ENCODE results near the gene UBL5. TPM values are rescaled to one million over a fixed set of nuclear protein-coding genes. Genes with fewer than 3 reads are reported as not detected.
"Not testable (repeated sequence)": the region's sequence is repeated elsewhere in the genome, so short reads cannot be mapped to it uniquely, and the experiment has no call there.

Gene UBL5
- total RNA-seq (2014; rRNA removed; shearing (Covaris generic)), result 634 and 688 TPM in 2 replicates

DNA sequence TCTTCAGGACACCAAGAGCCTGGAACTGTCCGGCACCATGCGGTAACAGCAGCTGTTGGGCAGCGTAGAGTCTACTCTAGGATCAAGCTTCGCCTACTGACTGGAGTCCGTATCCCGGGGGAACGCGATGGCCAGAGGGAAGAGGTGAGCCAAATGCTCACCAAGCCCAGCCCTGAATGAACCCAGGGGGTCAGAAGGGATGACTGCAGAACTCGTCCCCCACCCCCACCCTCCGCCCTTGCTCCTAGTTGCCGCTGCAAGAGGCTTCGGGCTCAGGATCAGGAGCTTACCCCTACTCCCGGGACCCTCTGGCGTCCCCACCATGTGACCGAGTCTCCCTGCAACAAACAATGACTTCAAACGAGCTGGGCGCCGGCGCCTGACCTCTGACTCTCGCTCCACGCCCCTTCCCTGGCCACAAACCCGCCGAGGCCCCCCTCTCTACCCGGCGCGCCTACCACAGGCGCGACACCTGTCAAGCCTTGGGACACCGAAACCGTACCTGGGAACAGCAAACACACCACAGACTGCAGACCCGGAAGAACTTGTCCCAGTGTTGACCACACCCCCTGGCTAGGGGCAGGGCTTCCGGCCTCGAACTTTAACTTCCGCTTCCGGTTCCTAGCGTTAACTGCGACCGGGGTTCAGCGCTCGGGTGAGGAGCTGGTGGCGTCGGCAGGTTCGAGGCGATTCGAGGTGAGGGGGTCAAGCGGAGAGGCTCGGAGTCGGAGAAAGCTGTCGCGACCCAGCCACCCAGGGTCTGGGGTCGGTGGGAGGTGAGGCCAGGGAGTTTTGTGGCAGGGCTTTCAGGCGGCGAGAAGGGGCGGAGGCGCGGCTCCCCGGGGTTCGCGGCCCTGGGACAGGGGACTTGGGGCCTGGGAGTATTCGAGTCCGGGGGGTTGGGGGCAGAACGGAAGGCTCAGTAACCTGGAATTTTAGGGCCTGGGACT, at the start of gene UBL5:
UBL5 (plus strand) TSS at position 630 of the 950 bp plus-strand sequence. CDS start 420 bp downstream, outside the sequence.
- peak; percentile 85 for DNase-seq (ENCODE audit: low read depth)

DNA sequence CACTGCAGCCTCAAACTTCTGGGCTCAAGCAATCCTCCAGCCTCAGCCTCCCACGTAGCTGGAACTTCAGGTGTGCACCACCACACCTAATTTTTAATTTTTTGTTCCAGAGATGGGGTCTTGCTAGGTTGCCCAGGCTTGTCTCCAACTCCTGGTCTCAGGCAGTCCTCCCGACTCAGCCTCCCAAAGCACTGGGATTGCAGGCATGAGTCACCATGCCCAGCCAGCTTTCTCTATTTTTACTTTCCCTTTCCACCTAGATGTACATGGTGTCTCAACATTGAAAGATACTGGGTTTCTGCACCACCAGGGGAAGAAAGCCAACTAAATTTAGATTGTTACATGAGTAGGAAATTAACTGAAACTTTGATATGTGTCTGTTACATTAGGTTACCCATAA, 45.4 kb upstream of the UBL5 start:
- DNase-seq (ENCODE audit: low read depth), result peak; percentile 39

DNA sequence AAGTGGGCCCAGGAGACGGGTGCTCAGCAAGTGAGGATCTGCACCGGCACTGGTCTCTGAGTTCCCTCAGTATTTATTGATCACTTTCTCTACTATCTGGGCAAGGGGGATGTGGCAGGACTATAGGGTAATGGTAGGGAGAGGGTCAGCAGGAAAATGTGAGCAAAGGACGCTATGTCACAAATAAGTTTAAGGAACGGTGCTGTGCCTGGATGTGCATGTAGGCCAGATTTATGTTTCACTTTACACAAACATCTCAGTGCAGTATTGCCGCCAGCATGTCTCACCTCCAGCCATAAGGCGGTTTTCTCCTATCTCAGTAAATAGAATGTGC, 43.6 kb upstream of the UBL5 start:
- DNase-seq (ENCODE audit: low read depth), result not testable (repeated sequence)

DNA sequence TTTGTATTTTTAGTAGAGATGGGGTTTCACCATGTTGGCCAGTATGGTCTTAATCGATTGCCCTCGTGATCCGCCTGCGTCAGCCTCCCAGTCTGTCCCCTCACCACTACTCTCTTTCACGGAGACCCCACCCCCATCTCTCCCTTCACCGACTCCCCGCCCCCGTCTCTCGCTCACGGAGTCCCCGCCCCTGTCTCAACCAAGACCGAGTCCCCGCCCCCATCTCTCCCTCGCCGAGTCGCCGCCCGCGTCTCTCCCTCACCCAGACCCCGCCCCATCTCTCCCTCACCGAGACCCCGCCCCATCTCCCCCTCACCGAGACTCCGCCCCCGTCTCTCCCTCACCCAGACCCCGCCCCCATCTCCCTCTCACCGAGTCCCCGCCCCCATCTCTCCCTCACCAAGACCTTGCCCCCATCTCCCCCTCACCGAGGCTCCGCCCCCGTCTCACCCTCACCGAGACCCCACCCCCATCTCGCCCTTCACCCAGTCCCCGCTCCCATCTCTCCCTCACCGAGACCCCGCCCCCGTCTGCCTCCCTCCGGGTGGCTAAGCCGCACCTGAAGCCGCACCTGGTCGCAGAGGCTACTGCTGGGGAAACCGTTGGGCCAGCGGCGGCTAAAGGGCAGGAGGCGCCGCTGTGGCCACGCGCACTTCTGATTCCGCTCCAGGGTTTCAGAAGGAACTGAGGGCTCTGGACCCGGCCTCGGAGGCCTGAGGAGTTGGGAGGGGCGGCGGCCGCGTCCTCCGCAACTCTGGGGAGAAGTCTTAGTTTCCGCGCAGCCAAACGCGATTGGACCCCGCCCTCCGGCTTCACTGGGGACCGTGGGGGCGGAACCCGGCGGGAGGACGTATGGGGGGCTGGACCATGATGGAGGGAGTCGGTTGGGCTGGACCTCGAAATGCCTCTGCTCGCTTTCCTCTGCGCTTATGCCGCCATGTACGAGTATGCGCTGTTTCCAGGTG, 42.1 kb upstream of the UBL5 start:
- DNase-seq (ENCODE audit: low read depth), result peak; percentile 93

DNA sequence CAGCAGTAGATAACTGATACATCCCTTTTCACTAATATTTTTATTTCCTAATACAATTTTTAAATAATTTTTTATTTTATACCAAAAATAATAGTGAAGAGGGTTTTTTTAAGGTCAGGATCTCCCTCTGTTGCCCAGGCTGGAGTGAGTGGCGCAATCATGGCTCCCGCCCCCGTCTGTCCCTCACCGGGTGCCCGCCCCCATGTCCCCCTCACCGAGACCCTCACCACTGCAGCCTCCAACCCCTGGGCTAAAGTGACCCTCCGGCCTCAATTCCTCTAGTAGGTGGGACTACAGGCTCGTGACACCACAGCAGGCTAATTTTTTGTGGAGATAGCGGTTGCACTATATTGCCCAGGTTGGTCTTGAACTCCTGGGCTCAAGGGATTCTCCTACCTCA, 41.4 kb upstream of the UBL5 start:
- DNase-seq (ENCODE audit: low read depth), result no peak

DNA sequence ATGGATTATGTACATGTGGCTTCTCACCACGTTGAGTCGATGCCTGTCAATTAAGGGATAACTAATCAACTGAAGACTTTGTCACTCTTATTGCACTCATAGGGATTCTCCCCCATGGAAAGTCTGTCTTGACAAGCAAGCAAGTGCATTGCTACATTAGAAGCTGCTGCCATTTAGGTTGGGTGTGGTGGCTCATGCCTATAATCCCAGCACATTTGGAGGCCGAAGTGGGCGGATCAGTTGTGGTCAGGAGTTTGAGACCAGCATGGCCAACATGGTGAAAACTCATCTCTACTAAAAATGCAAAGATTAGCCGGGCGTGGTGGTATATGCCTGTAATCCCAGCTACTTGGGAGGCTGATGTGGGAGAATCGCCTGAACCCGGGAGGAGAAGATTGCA, 40.9 kb upstream of the UBL5 start:
- no peak for DNase-seq (ENCODE audit: low read depth)

DNA sequence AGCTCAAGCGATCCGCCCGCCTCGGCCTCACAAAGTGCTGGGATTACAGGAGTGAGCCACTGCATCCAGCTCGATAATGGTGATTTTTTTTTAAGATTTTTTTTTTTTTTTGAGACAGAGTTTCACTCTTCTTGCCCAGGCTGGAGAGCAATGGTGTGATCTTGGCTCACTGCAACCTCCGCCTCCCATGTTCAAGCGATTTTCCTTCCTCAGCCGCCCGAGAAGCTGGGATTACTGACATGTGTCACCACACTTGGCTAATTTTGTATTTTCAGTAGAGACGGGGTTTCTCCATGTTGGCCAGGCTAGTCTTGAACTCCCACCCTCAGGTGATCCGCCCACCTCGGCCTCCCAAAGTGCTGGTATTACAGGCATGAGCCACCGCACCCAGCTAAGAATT, 39.1 kb upstream of the UBL5 start:
- DNase-seq (ENCODE audit: low read depth), result not testable (repeated sequence)

DNA sequence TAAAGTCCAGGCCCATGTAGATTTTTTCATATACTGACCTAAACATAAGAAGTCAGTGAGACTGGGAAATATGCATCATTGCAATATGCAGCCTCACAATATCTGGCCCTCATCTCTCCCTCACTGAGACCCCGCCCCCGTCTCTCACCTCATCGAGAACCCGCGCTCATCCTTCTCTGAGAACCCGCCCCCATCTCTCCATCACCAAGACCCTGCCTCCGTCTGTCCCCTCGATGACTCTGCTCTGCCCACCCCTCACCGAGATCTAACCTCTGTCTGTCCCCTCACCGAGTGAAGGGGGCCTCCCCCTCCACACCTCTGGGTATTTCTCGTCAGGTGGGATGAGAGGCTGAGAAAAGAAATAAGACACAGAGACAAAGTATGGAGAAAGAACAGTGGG, 38.7 kb upstream of the UBL5 start:
- no peak for DNase-seq (ENCODE audit: low read depth)

DNA sequence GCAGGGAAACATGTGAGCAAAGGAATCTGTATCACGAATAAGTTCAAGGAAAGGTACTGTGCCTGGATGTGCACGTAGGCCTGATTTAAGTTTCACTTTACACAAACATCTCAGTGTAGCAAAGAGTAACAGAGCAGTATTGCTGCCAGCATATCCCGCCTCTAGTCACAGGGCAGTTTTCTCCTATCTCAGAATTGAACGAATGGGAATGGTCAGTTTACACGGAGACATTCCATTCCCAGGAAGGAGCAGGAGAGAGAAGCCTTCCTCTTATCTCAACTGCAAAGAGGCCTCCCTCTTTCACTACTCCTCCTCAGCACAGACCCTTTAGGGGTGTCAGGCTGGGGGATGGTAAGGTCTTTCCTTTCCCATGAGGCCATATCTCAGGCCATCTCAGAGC, 38.1 kb upstream of the UBL5 start:
- DNase-seq (ENCODE audit: low read depth), result not testable (repeated sequence)

DNA sequence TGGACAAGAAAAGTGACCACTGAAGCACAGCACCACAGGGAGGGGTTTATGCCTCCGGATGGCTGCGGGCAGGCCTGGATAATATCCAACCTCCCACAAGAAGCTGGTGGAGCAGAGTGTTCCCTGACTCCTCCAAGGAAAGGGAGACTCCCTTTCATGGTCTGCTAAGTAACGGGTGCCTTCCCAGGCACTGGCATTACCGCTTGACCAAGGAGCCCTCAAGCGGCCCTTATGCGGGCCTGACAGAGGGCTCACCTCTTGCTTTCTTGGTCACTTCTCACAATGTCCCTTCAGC, 36.7 kb upstream of the UBL5 start:
- peak; percentile 35 for DNase-seq (ENCODE audit: low read depth)

DNA sequence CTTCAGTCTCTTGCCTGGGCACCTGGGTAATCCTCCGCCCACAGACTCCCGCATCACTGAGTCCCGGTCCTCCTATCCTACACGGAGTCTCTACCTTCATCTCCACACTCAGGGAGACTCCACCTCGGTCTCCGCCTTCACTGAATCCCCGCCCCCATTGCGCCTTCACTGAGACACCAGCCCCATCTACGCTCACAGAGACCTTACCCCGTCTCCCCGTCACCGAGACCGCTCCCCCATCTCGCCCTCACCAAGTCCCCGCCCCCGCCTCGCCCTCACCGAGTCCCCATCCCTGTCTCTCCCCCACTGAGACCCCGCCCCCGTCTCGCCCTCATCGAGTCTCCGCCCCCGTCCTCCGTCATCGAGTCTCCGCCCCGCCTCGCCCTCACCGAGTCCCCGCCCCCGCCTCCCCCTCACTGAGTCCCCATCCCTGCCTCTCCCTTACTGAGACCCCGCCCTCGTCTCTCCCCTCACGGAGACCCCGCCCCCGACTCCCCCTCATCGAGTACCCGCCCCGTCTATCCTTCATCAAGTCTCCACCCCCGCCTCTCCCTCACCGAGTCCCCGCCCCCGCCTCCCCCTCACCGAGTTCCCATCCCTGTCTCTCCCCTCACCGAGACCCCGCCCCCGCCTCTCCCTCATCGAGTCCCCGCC, 36.0 kb upstream of the UBL5 start:
- peak; percentile 93 for DNase-seq (ENCODE audit: low read depth)

DNA sequence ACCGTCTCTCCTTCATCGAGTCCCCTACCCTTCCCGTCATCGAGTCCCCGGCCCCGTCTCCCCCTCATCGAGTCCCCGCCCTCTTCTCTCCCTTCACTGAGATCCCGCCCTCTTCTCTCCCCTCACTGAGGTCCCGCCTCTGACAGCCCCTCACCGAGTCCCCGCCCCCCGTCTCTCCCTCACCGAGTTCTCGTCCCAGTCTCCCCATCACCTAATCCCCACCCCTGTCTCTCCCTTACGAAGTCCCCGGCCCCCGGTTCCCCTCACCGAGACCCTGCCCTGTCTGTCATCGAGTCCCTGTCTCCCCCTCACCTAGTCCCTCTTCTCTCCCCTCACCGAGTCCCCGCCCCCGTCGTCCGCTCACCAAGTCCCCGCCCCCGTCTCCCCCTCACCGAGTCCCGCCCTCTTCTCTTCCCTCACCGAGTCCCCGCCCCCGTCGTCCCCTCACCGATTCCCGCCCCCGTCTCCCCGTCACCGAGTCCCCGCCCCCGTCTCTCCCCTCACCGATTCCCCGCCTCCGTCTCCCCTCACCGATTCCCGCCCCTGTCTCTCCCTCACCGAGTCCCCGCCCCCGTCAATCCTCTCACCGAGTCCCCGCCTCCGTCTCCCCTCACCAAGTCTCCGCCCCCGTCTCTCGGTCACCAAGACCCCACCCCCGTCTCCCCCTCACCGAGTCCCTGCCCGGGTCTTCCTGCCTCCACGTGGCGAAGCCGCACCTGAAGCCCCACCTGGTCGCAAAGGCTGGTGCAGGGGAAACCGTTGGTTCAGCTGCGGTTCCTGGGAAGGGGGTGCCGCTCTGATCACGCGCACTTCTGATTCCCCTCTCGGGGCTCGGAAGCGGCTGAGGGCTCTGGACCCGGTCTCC, 35.3 kb upstream of the UBL5 start:
- peak; percentile 88 for DNase-seq (ENCODE audit: low read depth)

DNA sequence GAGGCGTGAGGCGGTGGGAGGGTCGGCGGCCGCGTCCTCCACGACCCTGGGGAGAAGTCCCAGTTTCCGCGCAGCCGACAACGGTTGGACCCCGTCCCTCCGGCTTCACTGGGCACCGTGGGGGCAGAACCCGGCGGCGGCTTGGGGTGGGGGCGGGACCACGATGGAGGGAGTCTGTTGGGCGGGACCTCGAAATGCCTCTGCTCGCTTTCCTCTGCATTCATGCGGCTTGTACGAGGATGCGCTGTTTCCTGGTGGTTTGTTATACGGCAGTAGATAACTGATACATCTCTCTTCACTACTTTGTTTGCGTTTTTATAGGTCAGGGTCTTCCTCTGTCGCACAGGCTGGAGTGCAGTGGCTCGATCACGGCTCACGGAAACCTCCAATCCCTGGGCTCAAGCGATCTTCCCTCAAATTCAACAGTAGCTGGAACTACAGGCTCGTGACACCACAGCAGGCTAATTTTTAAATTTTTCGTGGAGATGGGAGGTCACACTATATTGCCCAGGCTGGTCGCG, 34.6 kb upstream of the UBL5 start:
- DNase-seq (ENCODE audit: low read depth), result peak; percentile 43

DNA sequence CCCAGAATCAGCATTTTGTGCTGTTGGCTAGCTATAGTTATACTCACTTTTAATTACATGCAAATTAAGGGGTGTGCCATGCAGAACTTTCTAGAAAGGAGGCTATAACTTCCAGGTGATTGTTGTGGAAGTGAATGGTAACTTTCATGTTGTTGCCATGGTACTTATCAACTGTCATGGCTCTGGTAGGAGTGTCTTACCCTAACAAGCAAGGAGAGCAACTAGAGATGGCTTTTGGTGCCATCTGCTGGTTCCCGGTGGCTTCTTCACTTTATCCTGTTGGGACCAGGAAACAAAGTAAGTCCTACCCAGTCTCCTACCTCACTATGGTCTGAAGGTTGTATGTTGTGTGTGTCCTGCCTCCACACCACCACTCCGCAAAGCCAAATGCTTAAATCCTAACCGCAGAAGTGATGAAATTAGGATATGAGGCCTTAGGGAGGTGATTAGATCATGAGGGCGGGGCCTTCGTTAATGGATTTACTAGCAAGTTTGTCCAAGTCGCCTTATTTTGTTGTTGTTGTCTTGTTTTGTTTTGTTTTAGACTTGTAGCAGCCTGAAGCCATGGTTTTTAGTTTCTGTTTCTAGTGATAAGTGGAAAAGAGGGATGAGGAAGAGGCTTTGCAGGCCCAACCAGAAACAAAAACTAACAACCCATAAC, 31.5 kb upstream of the UBL5 start:
- DNase-seq (ENCODE audit: low read depth), result peak; percentile 88

DNA sequence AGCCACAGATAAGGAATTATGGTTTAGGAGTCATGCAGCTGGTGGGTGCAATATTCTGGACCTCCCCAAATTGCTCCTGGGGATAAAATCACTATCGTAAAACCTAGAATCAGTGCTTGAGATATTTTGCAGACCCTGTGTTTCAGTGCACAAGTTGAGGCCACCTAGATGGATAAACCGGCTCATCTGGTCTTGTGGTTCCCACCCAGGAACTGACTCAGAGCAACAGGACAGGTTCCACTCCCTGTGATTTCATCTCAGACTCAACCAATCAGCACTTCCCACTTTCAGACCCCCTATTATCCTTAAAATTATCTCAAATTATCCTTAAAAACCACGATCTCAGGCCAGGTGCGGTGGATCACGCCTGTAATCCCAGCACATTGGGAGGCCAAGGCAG, 29.8 kb upstream of the UBL5 start:
- DNase-seq (ENCODE audit: low read depth), result no peak

DNA sequence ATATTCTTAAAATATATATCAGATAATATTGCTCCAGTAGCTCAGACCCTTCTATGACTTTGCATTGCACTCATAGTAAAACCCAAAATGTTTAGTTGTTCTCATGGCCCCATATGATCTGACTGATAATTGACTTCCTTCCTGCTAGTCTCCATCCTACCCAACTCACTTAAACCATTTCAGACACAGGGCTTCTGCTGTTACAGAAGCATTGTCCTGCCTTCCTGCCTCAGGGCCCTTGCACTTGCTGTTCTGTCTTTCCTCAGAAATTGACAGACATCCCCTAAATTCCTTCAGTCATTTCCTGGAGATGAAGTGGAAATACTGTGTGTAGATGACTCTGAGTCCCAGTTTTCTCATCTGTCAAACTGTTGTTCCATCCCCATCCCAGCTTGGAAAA, 28.6 kb upstream of the UBL5 start:
- DNase-seq (ENCODE audit: low read depth), result no peak

DNA sequence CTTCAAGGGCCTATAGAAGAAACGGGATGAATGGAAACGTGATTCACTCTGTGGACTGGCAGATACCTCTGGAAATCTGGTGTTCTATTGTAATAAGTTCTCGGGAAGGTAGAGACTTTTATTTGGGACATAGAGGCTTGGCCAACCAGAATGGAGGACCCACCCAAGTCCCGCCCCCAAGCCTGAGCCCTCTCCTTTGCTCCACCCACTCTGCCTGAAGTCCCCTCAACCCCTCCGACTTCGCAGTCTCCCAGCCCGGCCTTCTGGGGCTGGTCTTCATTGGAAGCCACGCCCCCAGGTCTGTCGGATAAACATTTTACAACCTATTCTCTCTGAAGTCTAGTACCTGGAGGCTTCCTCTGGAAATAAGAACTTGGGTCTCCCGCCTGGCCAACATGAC, 25.7 kb upstream of the UBL5 start:
- DNase-seq (ENCODE audit: low read depth), result no peak

DNA sequence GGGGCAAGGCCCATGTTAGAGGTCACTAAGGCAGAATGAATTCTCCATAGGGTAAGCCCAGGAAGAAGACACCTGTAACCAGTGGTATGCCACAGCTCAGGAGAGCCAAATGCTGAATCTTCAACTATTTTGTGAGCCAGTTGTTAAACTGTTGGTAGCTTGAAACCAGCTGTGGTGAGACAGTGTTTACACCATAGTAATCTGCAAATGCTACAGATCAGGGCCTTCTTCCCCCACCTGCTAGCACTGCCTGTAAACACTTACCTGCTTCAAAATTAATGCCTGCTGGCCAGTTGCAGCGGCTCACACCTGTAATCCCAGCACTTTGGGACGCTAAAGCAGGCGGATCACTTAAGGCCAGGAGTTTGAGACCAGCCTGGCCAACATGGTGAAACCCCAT, 20.9 kb upstream of the UBL5 start:
- DNase-seq (ENCODE audit: low read depth), result no peak

DNA sequence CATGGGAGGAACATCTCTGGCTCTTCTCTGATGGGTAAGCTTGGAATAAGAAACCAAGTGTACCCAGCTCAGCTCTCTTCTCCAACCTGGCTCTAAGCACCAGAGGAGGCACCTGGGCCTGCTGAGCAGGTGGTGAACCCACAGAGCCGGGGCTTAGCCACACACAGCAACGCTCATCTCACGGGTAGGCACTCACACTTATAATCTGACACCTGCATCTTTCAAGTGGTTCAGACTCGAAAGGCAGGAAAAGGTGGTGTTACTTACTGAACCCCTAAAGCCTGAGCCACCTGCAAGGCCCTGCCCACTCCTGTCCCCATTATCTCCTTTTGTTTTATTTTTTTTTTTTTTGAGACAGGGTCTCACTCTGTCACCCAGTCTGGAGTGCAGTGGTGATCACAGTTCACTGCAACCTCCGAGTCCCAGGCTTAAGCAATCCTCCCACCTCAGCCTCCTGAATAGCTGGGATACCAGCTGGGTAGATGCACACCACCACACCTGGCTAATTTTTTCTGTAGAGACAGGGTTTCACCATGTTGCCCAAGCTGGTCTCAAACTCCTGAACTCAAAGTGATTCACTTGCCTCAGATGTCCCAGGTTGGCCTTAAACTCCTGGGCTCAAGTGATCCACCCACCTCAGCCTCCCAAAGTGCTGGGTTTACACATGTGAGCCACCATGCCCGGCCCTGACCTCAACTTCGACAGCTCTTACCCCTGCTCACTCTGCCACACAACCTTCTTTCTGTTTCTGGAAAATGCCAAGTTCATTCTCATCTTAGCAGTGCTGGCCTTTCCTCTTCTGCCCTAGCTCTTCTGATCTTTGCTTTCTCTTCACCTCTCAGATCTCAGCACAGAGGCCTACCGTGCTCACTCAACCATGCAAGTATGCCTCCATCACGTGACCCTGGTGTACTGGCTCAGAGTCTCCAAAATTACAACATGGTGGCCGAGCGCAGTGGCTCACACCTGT, 18.6 kb upstream of the UBL5 start:
- no peak for DNase-seq (ENCODE audit: low read depth)
